ENCODE results near the gene KDM5A.

The KDM5A gene

GRCh38 chr12:254039-254438 is 135.1 kb downstream of the KDM5A start:
- Histone ChIP-seq H3K27ac (no peak overlapping the region), H3K4me3 (ENCODE audit: low read depth in 1 of 2, low read length in 1 of 2) (no peak overlapping the region), H3K4me1 (ENCODE audit: control insufficient read depth in 1 of 2, insufficient read depth in 1 of 2, low read depth in 1 of 2, low read length in 1 of 2) (no peaks in the 10 kb centered on the region), H3K9me3 (no peaks in the 10 kb centered on the region), H3K27me3 (peaks cover 45% of the 10 kb centered on the region), H3K36me3 (no peaks in the 10 kb centered on the region)
- TF ChIP-seq CTCF (IDR thresholded peaks at IDR 0.05): no peak

- no peaks in the 10 kb centered on the region for H3K36me3 ChIP-seq
- H3K9me3 ChIP-seq: no peaks in the 10 kb centered on the region
- TF ChIP-seq CTCF (IDR thresholded peaks at IDR 0.05): no peak
- H3K4me3 ChIP-seq (ENCODE audit: low read depth in 1 of 2, low read length in 1 of 2): no peak overlapping the region
- no peaks in the 10 kb centered on the region for H3K4me1 ChIP-seq (ENCODE audit: control insufficient read depth in 1 of 2, insufficient read depth in 1 of 2, low read depth in 1 of 2, low read length in 1 of 2)
- H3K27ac ChIP-seq: no peak overlapping the region
- peaks cover 39% of the 10 kb centered on the region for H3K27me3 ChIP-seq
Measured at GRCh38 chr12:253116-253831, 135.8 kb downstream of the KDM5A start.

GRCh38 chr12:252636-253035 is 136.5 kb downstream of the KDM5A start:
- Histone ChIP-seq H3K4me3 (ENCODE audit: low read depth in 1 of 2, low read length in 1 of 2) (no peak overlapping the region), H3K27ac (no peak overlapping the region), H3K36me3 (no peaks in the 10 kb centered on the region), H3K27me3 (peaks cover 32% of the 10 kb centered on the region), H3K9me3 (no peaks in the 10 kb centered on the region), H3K4me1 (ENCODE audit: control insufficient read depth in 1 of 2, insufficient read depth in 1 of 2, low read depth in 1 of 2, low read length in 1 of 2) (no peaks in the 10 kb centered on the region)
- TF ChIP-seq CTCF (IDR thresholded peaks at IDR 0.05): no peak

- H3K9me3 ChIP-seq: no peaks in the 10 kb centered on the region
- no peak overlapping the region for H3K4me3 ChIP-seq (ENCODE audit: low read depth in 1 of 2, low read length in 1 of 2)
- H3K27me3 ChIP-seq: peaks cover 10% of the 10 kb centered on the region
- TF ChIP-seq CTCF (IDR thresholded peaks at IDR 0.05): no peak
- no peaks in the 10 kb centered on the region for H3K4me1 ChIP-seq (ENCODE audit: control insufficient read depth in 1 of 2, insufficient read depth in 1 of 2, low read depth in 1 of 2, low read length in 1 of 2)
- no peak overlapping the region for H3K27ac ChIP-seq
- no peaks in the 10 kb centered on the region for H3K36me3 ChIP-seq
Measured at GRCh38 chr12:247271-247670, 141.8 kb downstream of the KDM5A start.

- Histone ChIP-seq H3K9me3 (no peaks in the 10 kb centered on the region), H3K4me1 (ENCODE audit: control insufficient read depth in 1 of 2, insufficient read depth in 1 of 2, low read depth in 1 of 2, low read length in 1 of 2) (no peaks in the 10 kb centered on the region), H3K4me3 (ENCODE audit: low read depth in 1 of 2, low read length in 1 of 2) (no peak overlapping the region), H3K27ac (no peak overlapping the region), H3K36me3 (no peaks in the 10 kb centered on the region), H3K27me3 (peaks cover 10% of the 10 kb centered on the region)
- TF ChIP-seq CTCF (IDR thresholded peaks at IDR 0.05): no peak
Measured at GRCh38 chr12:243381-243780, 145.7 kb downstream of the KDM5A start.

Measured in neutrophil (primary cell).